H54 (cell line): Measurements from ENCODE around the gene RNASE8.
A peak's percentile ranks its signal among the peaks of the same experiment; 100 is the strongest.

ENCODE experiments used
- DNase-seq: peaks from one replicate; pipeline ENCODE4 v3.0.0; 2011; ENCODE audit warnings: low spot score, mixed read lengths; ENCODE audit not compliant: insufficient read length
- FAIRE-seq: peaks from 3 replicates; lab custom pipeline; 2011; peaks lifted over from hg19 to GRCh38; lab: Jason Lieb, UNC
- POLR2A ChIP-seq: IDR thresholded peaks from 2 replicates; pipeline ENCODE4 v1.6.1; 2011; ENCODE audit warnings: low read depth, mild to moderate bottlenecking, low read length

The RNASE8 gene

DNA sequence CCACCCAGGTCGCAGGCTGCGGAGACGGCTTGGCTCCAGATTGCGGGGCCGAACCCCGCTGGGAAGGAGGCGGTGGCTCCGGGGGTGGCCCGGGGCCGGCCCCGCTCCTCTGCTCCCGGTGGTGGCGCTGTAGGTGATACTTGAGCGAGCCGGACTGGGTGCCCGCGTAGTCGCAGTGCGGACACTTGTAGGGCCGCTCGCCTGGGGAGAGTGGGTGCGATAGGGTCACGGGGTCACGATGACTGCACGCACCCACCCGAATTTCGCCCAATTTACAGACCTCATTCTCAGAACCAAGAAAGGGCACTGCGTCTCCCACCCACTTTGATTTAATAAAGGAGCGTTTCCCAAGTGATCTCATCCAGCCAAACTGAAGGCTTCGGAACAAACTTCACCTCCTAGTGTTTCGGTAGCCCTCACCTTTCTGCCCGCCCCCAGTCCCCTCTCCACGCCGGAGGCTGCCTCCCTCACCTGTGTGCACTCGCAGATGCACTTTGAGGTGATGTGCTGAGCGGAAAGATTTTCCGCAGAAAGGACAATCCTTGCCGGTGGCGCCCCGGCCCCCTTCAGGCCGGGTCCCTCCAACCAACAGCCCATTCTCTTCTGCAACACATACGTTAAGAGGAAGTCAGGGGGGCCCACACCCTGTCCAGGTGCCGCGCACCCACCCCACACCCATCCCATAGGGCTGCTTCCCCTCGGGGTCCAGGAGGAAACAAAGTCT is 33.5 kb downstream of the RNASE8 start:
- FAIRE-seq (no peak), DNase-seq (no peak)
- TF ChIP-seq POLR2A = no peak

DNA sequence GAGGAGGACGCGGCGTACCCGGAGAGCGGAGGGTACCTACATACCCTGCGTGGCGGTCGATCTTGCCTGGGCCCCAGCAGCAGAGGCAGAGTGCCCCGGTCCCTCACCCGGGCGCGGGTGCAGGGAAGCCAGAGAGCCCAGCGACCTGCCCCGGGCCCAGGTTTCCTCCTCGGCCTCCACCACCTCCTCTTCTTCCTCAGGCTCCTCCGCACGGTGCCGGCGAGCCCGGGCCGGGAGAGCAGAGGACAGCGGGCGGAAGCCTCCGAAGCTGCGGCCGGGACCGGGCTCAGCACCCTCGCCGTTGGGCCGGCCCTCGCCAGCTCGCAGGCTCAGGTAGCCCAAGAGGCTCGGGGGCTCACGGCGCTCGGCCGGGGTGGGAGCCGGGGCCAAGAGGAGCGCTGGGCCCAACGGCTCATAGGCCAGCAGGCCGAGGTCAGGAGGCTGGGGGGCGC is 34.2 kb downstream of the RNASE8 start:
- FAIRE-seq = no peak
- DNase-seq = no peak
- TF ChIP-seq POLR2A = no peak

DNA sequence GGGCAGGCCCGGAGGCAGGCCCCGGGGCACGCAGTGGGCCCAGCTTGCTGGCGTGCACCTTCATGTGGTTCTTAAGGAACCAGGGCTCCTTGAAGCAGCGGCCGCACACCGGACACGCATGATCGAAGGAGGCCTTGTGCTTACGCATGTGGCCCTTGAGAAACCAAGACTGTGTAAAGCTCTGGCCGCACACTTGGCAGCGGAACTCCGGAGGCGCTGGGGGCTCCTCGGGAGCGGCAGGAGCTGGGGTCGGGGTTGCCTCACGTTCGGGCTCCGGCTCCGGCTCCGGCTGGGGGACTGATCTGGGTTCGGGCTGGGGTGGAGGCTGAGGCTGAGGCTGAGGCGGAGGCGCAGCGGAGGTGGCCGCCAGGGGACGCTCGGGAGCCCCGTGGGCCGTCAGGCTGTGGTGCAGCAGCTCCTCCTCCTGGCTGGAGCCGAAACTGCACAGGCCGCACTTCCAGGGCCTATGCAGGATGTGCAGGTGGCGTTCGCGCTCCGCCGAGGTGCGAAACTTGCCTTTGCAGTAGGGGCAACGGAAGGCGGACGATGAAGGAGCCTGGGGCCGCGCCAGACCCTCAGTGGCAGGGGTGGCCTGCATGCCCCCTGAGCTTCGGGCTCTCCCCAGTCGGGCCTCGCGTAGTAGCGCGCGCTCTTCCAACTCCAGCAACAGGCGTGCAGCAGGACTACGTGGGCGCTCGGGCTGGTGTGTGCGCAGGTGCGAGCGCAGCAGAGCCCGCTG is 34.8 kb downstream of the RNASE8 start:
- DNase-seq (peak; percentile 71), FAIRE-seq (no peak)
- TF ChIP-seq POLR2A = no peak

DNA sequence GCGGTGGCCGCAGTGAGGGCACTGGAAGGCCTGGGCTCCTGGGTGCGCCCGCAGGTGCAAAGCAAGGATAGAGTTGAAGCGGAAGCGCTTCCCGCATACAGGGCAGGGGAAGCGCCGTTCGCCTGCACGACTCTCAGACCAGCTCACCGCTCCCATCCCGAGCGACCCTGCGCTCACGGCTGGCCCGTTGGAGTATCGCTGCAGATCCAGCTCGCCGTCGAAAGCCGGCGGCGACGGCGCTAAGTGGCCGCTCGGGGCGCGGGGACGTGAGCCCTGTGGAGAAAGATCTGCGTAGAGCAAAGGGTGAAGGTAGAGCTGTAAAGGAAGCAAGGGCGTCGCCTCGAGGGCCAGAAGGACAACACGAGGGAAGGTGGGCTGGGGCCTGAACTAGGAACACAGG is 35.4 kb downstream of the RNASE8 start:
- DNase-seq (no peak), FAIRE-seq (no peak)
- TF ChIP-seq POLR2A = no peak

DNA sequence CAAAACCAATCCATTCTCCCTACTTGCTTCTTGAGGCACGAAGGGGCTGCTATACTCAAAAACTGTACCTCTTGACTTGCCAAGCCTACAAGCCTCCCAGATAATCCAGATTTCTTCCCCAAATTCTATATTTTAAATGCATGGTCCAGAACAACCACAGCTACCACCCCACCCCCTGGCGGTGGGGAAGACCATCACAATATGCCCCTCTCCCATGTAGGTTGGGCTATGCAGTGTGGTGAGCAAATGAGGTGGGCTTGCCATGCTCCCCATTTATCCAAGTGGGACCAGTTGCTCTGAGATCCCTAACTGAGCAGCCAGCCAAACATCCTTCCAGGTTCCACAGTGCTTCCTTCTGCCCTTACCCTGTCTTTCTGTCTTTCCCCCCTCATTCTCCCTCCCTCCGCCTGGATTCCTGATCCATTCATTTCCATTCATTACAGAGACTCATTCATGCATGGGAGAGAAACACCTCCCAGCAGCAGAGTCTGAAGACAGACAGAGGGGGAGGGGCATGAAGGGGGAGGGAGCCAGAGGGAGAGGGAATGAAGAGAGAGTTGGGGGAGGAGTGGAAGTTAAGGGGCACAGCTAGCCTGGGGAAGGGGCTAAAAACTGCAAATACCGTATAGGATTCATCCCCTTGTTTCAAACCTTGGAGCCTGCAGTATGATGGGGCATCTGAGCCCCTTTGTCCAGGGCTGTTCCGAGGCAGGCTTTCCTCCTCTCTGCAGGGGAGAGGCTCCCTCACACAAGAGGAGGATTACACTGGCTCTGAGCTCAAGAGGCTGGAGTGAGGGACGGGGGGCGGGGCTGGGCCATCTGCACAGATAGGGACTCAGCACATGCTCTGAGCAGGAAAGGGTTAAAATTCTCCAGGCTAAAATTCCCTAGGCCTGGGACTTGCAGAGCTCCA is 36.4 kb downstream of the RNASE8 start:
- FAIRE-seq (no peak), DNase-seq (no peak)
- TF ChIP-seq POLR2A = no peak

DNA sequence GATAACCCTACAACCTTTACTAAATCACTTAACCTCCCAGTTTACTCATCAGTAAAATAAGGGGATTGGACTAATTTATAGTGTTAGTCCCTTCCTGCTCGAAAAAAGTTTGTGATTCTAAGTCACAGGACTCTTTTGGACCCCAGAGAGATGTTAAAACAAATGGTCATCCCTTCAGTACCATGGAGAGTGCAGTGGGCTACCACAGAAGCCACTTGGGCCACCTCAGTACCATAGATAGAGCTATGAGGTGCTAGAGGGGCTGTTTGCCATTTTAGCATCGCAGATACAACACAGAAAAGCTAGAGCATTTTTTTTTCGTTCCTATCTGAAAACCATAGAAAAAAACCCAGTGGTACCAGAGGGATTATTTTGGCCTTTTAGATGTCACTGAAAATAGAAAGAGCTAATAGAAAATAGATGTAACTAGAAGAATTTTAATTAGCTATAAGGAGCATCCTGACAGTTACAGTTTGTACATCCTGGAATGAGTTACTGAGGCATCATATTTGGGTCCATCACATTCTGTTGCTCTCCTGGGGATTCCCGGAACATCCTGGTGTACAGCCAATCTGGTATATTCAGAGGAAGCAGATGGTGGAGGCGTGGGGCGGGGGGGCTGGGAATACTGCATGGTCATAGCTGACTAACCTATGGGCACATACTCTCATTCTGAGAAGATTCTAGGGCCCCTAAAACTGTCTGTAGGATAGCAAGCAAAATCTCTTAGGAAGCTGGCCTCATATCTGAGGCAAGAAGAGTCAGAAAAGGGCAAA is 38.0 kb downstream of the RNASE8 start:
- FAIRE-seq (no peak), DNase-seq (no peak)
- no peak for TF ChIP-seq POLR2A

DNA sequence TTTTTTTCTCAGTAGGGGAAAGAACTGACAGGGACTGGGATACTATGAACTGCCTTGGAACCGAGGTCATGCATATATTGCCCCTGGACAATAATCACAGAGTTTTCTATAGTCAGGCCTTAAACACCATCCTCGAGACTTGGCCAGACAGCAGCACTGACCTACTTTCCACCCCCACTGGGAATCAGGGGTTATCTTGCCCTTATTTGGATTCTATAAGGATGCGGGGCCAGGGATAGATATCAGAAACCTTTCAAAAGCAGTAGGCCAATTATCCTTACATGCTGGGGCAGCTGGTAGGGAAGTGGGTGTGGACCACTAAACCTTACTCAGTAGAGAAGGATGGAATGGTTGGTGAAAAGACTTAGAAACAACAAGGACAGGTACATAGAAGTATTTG is 38.8 kb downstream of the RNASE8 start:
- DNase-seq = no peak
- TF ChIP-seq POLR2A = no peak
- FAIRE-seq = no peak

DNA sequence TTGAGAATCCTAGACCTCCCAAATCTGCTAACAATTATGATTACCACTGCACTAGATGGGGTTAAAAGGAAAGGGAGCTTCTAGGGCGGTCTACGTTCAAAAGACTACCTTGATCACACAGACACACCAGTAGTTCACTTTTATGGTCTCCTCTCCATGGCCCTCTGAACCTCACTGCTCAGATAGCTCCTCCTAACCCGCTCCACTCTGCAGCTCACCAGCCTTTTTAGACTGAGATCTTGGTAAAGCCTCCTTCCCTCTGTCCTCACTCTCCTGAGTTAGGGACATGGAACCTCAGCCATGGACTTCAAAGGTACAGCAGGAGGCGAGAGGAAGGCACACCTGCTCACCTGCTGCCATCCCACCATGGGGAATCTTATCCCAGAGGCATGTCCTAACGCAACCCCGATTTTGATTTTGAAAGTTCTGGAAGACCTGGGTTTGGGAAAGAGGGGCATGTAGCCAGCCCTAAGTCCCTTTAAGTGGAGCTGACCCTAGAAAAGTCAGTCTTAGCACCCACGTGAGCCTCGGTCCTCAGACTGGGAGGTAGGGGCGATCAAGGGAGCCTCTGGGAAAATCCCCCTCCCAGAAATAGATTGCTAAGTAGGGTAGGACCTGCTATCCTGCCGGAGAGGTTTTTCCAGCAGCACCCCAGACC is 39.5 kb downstream of the RNASE8 start:
- TF ChIP-seq POLR2A = no peak
- DNase-seq (no peak), FAIRE-seq (no peak)

DNA sequence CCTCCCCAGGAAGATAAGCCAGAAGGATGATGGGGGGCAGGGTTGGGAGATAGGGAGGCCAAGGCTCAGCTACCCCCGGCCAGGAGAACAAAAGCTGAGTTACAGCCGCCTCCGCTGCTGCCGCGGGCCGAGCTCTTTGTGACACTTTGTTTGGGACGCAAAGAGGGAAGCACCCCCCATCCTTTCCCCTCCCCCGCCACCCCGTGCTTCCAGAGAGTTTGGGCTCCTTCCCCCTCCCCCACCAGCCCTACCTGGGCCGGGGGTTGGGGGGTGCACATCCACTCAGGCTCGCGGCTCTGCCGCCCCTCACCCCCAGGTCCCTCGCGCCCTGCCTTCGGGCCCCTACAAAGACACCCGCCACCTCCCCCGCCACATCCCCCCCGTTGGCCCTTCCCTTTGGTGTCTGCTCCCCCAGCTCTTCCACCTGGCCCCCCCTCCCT is 40.0 kb downstream of the RNASE8 start:
- no peak for TF ChIP-seq POLR2A
- DNase-seq (no peak), FAIRE-seq (no peak)

DNA sequence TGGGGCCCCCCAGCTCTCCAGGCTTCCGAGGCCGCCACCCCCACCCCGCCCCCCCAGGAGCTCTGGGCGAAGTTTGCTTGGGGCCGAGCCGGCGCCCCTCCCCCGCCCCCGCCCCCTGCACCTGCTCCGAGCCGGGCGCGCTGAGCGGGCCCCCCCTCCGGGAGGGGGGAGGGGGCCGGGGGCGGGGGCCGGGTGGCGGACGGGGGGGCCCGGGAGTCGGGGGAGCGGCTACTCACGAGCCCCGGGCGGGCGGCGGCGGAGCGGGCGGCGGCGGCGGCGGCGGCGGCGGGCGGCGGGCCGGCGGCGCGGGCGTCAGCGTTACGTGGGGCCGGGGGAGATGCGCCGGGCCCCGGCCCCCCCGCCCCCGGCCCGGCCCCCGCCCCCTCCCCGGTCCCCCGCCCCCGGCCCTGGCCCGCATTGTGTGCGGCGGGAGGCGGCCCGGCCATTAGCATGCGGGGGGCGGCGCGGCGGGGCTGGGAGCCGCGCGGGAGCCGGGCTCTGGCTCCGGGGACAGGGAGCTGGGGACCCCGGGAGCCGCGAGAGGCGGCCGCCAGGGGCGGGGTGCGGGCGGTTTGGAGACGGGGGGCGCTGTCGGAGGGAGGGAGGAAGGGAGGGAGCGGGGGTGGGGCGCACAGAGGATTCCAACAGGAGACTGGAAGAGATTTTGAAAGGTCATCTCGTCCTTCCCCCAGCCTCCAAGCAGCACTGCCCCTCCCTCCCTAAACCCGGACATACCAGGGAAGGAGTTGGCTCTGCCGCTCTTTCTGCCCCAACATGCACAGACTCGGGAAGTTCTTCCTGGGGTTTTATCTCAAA is 40.7 kb downstream of the RNASE8 start, which contains the start of gene ZNF219:
Gene ZNF219 (minus strand): TSS at position 580 of the 816 bp plus-strand sequence. CDS start 5,064 bp downstream, outside the sequence.
- no peak for DNase-seq
- peak; percentile 45 for FAIRE-seq
- TF ChIP-seq POLR2A = no peak

DNA sequence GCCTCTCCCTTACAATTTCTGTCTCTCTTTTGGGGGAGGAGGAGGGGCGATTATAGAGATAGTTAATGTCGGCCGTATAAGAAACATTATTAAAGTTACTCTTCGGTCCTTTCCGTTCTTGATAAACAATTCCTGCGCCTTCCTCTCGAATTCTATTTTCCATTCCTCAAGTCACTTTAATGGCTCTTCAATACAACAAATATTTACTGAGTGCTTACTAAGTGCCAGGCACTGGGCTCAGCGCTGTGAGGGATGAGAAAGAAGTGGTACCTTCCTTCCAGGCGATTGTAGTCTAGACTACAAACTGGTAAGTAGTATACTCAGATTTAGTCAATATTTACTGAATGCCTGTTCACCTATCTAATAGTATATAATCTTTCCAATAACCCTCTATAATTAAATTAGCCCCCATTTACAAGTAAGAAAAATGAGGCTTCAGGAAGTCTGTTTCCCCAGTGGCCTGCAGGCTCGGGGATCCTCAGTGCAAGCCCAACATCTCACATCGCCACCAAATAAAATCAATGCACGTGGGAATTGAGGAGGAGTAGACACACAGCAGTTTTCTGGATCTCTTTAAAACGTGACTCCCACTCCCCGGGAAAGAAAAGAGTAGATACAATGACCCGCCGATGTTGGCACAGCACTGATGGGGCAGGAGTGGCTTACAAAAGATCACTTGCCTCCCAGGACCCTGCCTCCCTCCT is 41.4 kb downstream of the RNASE8 start:
- DNase-seq (no peak), FAIRE-seq (no peak)
- no peak for TF ChIP-seq POLR2A
